Ovary (tissue), 3 donors: ENCODE results near the gene LARGE1.

Experiments
- POLR2A ChIP-seq: fragments of 450-650 bp; IDR thresholded peaks from one replicate; pipeline ENCODE4 v1.6.1; 2017; ENCODE audit warnings: antibody characterized with exemption, mild to moderate bottlenecking, moderate library complexity
- TF ChIP-seq, protein P1 (sequence below), 3 donors: fragments of 450-650 bp in 2 of 3; fragments of 200-600 bp in 1 of 3; IDR thresholded peaks; one replicate each; pipeline versions ENCODE4 v1.5.1 to v1.8.0; 2016 to 2022; ENCODE audit warnings: antibody characterized with exemption in 3 of 3, mild to moderate bottlenecking in 1 of 3
- donor health status: DM: no; HTN: no; CAD: no.

DNA sequence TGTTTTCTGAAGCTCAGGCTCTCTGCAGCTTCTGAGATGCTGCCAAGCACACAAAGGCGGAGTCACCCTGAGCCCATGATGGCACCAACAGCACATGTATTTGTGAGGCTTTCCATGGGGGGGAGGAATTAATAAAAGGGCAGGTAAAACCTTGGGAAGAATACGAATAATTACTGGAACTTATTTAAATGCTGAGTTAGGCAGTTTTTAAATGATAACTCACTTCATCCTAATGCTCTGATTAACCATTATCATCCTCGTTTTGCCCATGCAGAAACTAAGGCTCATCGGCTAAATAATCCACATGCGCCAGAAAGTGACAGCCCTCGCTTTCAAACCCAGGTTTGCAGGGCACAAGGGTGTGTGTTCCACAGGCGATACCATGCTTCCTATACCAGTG is 35.4 kb downstream of the LARGE1 start:
- TF ChIP-seq, protein P1, sequence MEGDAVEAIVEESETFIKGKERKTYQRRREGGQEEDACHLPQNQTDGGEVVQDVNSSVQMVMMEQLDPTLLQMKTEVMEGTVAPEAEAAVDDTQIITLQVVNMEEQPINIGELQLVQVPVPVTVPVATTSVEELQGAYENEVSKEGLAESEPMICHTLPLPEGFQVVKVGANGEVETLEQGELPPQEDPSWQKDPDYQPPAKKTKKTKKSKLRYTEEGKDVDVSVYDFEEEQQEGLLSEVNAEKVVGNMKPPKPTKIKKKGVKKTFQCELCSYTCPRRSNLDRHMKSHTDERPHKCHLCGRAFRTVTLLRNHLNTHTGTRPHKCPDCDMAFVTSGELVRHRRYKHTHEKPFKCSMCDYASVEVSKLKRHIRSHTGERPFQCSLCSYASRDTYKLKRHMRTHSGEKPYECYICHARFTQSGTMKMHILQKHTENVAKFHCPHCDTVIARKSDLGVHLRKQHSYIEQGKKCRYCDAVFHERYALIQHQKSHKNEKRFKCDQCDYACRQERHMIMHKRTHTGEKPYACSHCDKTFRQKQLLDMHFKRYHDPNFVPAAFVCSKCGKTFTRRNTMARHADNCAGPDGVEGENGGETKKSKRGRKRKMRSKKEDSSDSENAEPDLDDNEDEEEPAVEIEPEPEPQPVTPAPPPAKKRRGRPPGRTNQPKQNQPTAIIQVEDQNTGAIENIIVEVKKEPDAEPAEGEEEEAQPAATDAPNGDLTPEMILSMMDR (IDR thresholded peaks at IDR 0.05) = no peak
- TF ChIP-seq POLR2A = no peak
